Astrocyte (in vitro differentiated cells and primary cell): ENCODE results near the gene FGGY.

Source experiments
- EZH2 ChIP-seq: IDR thresholded peaks from 2 replicates; pipeline ENCODE4 v1.6.1; 2012; ENCODE audit warnings: mild to moderate bottlenecking, low read length, inconsistent platforms; ENCODE audit not compliant: insufficient read depth
- TF ChIP-seq, protein P1 (sequence below): IDR thresholded peaks from 2 replicates; pipeline ENCODE4 v1.5.1; 2011; ENCODE audit warnings: low read depth, mild to moderate bottlenecking, inconsistent platforms, low read length, moderate library complexity; ENCODE audit not compliant: insufficient read depth

DNA sequence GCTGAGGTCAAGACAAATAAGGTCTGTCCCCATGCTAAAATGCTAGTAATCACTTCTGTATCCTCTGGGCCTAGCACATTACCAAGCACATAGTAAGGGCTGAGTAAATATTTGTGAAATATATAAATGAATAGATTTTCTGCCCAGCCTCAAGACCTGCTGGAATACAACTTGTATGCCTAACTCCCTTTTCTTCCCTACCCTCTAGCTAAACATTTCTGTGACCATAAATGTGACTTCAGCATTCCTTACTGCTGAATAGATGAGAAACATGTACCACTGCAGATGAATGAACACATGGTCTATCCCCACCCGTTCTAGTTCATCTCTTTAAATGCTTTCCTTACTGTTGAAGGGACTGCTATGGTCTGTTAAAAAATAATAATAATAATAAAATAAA lies 308.9 kb downstream of the FGGY start:
- TF ChIP-seq EZH2 = no peak
- TF ChIP-seq, protein P1, sequence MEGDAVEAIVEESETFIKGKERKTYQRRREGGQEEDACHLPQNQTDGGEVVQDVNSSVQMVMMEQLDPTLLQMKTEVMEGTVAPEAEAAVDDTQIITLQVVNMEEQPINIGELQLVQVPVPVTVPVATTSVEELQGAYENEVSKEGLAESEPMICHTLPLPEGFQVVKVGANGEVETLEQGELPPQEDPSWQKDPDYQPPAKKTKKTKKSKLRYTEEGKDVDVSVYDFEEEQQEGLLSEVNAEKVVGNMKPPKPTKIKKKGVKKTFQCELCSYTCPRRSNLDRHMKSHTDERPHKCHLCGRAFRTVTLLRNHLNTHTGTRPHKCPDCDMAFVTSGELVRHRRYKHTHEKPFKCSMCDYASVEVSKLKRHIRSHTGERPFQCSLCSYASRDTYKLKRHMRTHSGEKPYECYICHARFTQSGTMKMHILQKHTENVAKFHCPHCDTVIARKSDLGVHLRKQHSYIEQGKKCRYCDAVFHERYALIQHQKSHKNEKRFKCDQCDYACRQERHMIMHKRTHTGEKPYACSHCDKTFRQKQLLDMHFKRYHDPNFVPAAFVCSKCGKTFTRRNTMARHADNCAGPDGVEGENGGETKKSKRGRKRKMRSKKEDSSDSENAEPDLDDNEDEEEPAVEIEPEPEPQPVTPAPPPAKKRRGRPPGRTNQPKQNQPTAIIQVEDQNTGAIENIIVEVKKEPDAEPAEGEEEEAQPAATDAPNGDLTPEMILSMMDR = no peak
